Measurements from ENCODE around the gene IMP4.

The IMP4 gene

GRCh38 chr2:130314377-130314776 lies 28.3 kb upstream of the IMP4 start:
- no peak overlapping the region for H3K4me2 ChIP-seq (ENCODE audit: low read depth, low read length, poor library complexity, severe bottlenecking)
- no peaks in the 10 kb centered on the region for H3K79me2 ChIP-seq (ENCODE audit: insufficient read depth, low read length)
- no peaks in the 10 kb centered on the region for H3K27me3 ChIP-seq (ENCODE audit: insufficient read depth, low read length, poor library complexity, severe bottlenecking)
- H3K36me3 ChIP-seq (ENCODE audit: insufficient read depth, low read length): no peaks in the 10 kb centered on the region
- H3K9me3 ChIP-seq (ENCODE audit: insufficient read depth, low read depth, low read length): no peaks in the 10 kb centered on the region
- no peak overlapping the region for H3K9ac ChIP-seq (ENCODE audit: low read depth, low read length, poor library complexity, severe bottlenecking)
- TF ChIP-seq CTCF (conservative IDR thresholded peaks at IDR 0.05; ENCODE audit: low read length): no peak
- no peak for TF ChIP-seq EZH2phosphoT487 (IDR thresholded peaks at IDR 0.05; ENCODE audit: borderline replicate concordance)
- no peaks in the 10 kb centered on the region for H3F3A ChIP-seq (ENCODE audit: low read depth)
- no peaks in the 10 kb centered on the region for H4K20me1 ChIP-seq (ENCODE audit: insufficient read depth, low read length, poor library complexity, severe bottlenecking)
- no peak overlapping the region for H3K4me3 ChIP-seq (ENCODE audit: low read length, poor library complexity, severe bottlenecking)
- H3K9me2 ChIP-seq (replicated peaks; ENCODE audit: low read depth, low read length): no peaks in the 10 kb centered on the region
- no peaks in the 10 kb centered on the region for H3K4me1 ChIP-seq (ENCODE audit: insufficient read depth, low read length, poor library complexity, severe bottlenecking)
- H2AFZ ChIP-seq (ENCODE audit: low read length): no peak overlapping the region

DNA sequence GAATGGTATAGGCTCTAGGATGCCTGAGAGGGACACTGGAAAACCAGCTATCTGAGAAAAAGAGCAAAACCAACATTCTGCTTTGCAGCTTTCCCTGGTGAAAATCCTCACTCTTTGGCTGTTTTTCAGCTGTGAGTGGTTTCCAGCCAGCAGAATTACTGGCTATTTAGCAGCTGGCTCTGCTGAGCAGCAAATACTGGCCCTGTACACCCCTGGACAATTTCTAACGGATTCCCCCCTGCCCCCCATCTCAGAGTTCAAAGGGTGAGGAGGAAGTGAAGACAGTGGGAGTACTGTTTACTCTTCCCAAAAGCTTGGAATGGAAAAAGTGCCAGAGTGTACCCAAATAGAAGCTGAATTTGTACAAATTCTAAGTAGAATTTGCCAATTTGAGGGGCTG lies 26.1 kb upstream of the IMP4 start:
- no peaks in the 10 kb centered on the region for H3F3A ChIP-seq (ENCODE audit: low read depth)
- no peaks in the 10 kb centered on the region for H3K36me3 ChIP-seq (ENCODE audit: insufficient read depth, low read length)
- H2AFZ ChIP-seq (ENCODE audit: low read length): no peak overlapping the region
- H3K27me3 ChIP-seq (ENCODE audit: insufficient read depth, low read length, poor library complexity, severe bottlenecking): no peaks in the 10 kb centered on the region
- no peak overlapping the region for H3K9ac ChIP-seq (ENCODE audit: low read depth, low read length, poor library complexity, severe bottlenecking)
- no peak overlapping the region for H3K4me2 ChIP-seq (ENCODE audit: low read depth, low read length, poor library complexity, severe bottlenecking)
- no peak overlapping the region for H3K4me3 ChIP-seq (ENCODE audit: low read length, poor library complexity, severe bottlenecking)
- H3K79me2 ChIP-seq (ENCODE audit: insufficient read depth, low read length): no peaks in the 10 kb centered on the region
- H3K9me3 ChIP-seq (ENCODE audit: insufficient read depth, low read depth, low read length): no peaks in the 10 kb centered on the region
- no peaks in the 10 kb centered on the region for H3K9me2 ChIP-seq (replicated peaks; ENCODE audit: low read depth, low read length)
- H4K20me1 ChIP-seq (ENCODE audit: insufficient read depth, low read length, poor library complexity, severe bottlenecking): no peaks in the 10 kb centered on the region
- H3K4me1 ChIP-seq (ENCODE audit: insufficient read depth, low read length, poor library complexity, severe bottlenecking): no peaks in the 10 kb centered on the region
- TF ChIP-seq CTCF (conservative IDR thresholded peaks at IDR 0.05; ENCODE audit: low read length): no peak
- no peak for TF ChIP-seq EZH2phosphoT487 (IDR thresholded peaks at IDR 0.05; ENCODE audit: borderline replicate concordance)

DNA sequence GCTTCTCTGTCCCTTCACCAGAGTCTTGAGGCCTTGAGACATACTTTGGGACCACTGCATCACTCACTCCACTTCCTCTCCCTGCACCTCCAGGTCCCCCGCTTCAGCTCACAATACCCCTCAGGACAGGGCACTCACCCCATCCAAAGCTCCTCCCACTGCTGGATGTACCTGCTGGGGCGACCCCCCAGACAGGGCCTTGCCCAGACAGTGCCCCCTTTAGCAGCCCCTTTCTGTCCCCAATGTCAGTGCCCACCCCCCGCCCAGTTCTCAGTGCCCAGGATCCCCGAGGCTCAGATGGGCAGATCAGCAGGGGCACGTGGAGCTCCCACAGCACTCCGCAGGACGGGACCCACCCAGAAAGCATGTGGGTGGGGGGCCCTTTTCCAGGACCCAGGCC lies 23.8 kb upstream of the IMP4 start:
- no peaks in the 10 kb centered on the region for H3K79me2 ChIP-seq (ENCODE audit: insufficient read depth, low read length)
- no peaks in the 10 kb centered on the region for H3K27me3 ChIP-seq (ENCODE audit: insufficient read depth, low read length, poor library complexity, severe bottlenecking)
- TF ChIP-seq CTCF (conservative IDR thresholded peaks at IDR 0.05; ENCODE audit: low read length) (no peak), EZH2phosphoT487 (IDR thresholded peaks at IDR 0.05; ENCODE audit: borderline replicate concordance) (no peak)
- H4K20me1 ChIP-seq (ENCODE audit: insufficient read depth, low read length, poor library complexity, severe bottlenecking): no peaks in the 10 kb centered on the region
- no peak overlapping the region for H2AFZ ChIP-seq (ENCODE audit: low read length)
- H3K9me3 ChIP-seq (ENCODE audit: insufficient read depth, low read depth, low read length): no peaks in the 10 kb centered on the region
- H3F3A ChIP-seq (ENCODE audit: low read depth): no peaks in the 10 kb centered on the region
- H3K36me3 ChIP-seq (ENCODE audit: insufficient read depth, low read length): no peaks in the 10 kb centered on the region
- H3K4me3 ChIP-seq (ENCODE audit: low read length, poor library complexity, severe bottlenecking): no peak overlapping the region
- H3K4me2 ChIP-seq (ENCODE audit: low read depth, low read length, poor library complexity, severe bottlenecking): no peak overlapping the region
- H3K9ac ChIP-seq (ENCODE audit: low read depth, low read length, poor library complexity, severe bottlenecking): no peak overlapping the region
- no peaks in the 10 kb centered on the region for H3K9me2 ChIP-seq (replicated peaks; ENCODE audit: low read depth, low read length)
- H3K4me1 ChIP-seq (ENCODE audit: insufficient read depth, low read length, poor library complexity, severe bottlenecking): no peaks in the 10 kb centered on the region

All from Loucy (cell line).